ENCODE results near the gene P2RX7. TPM values are rescaled to one million over a fixed set of nuclear protein-coding genes. Genes with fewer than 3 reads are reported as not detected.
"Not testable (repeated sequence)": the region's sequence is repeated elsewhere in the genome, so short reads cannot be mapped to it uniquely, and the experiment has no call there.

P2RX7 gene
- total RNA-seq, 1 experiment from 2014 or later, result not detected

GRCh38 chr12:121145221-121145620 is 12.5 kb downstream of the P2RX7 start:
- peaks cover 7% of the 10 kb centered on the region for H3K9me3 Mint-ChIP-seq (ENCODE audit: low read depth, unreplicated experiment)
- intact Hi-C loops (cut with micrococcal nuclease; ENCODE audit: unreplicated experiment), result no loop called here
- H3K27me3 Mint-ChIP-seq (ENCODE audit: unreplicated experiment), result peaks cover 30% of the 10 kb centered on the region
- DNase-seq, result no peak
- no peak for TF ChIP-seq CTCF (IDR thresholded peaks at IDR 0.05; ENCODE audit: unreplicated experiment)
- H3K27ac Mint-ChIP-seq (ENCODE audit: unreplicated experiment), result peak overlapping the region; percentile 19
- peaks cover 6% of the 10 kb centered on the region for H3K36me3 Mint-ChIP-seq (ENCODE audit: insufficient read depth, unreplicated experiment)
- H3K4me1 Mint-ChIP-seq (ENCODE audit: low read depth, unreplicated experiment), result peaks cover 15% of the 10 kb centered on the region
- BruUV-seq (replicated peaks), result no TSS peak
- no peak overlapping the region for H3K4me3 Mint-ChIP-seq (ENCODE audit: low read depth, unreplicated experiment)
- CTCF ChIA-PET, result no interaction called here

GRCh38 chr12:121149289-121149688 is 16.6 kb downstream of the P2RX7 start:
- intact Hi-C loops (cut with micrococcal nuclease; ENCODE audit: unreplicated experiment); BruUV-seq (replicated peaks); H3K36me3 Mint-ChIP-seq (ENCODE audit: insufficient read depth, unreplicated experiment); H3K4me1 Mint-ChIP-seq (ENCODE audit: low read depth, unreplicated experiment); H3K4me3 Mint-ChIP-seq (ENCODE audit: low read depth, unreplicated experiment); CTCF ChIA-PET; H3K27ac Mint-ChIP-seq (ENCODE audit: unreplicated experiment); DNase-seq; H3K9me3 Mint-ChIP-seq (ENCODE audit: low read depth, unreplicated experiment): not testable (repeated sequence)
- H3K27me3 Mint-ChIP-seq (ENCODE audit: unreplicated experiment), result peaks cover 25% of the 10 kb centered on the region

- Mint-ChIP-seq H3K27ac (ENCODE audit: unreplicated experiment) (no peak overlapping the region), H3K4me1 (ENCODE audit: low read depth, unreplicated experiment) (no peaks in the 10 kb centered on the region), H3K27me3 (ENCODE audit: unreplicated experiment) (peaks cover 63% of the 10 kb centered on the region), H3K36me3 (ENCODE audit: insufficient read depth, unreplicated experiment) (no peaks in the 10 kb centered on the region), H3K4me3 (ENCODE audit: low read depth, unreplicated experiment) (no peak overlapping the region), H3K9me3 (ENCODE audit: low read depth, unreplicated experiment) (no peaks in the 10 kb centered on the region)
- no TSS peak for BruUV-seq (replicated peaks)
- no peak for DNase-seq
- no peak for TF ChIP-seq CTCF (IDR thresholded peaks at IDR 0.05; ENCODE audit: unreplicated experiment)
- intact Hi-C loops (cut with micrococcal nuclease; ENCODE audit: unreplicated experiment), result no loop called here
- CTCF ChIA-PET, result no interaction called here
These were observed 22.2 kb downstream of the P2RX7 start for GRCh38 chr12:121154793-121155375.

- H3K36me3 Mint-ChIP-seq (ENCODE audit: insufficient read depth, unreplicated experiment), result no peaks in the 10 kb centered on the region
- intact Hi-C loops (cut with micrococcal nuclease; ENCODE audit: unreplicated experiment), result no loop called here
- no peak for DNase-seq
- no peaks in the 10 kb centered on the region for H3K9me3 Mint-ChIP-seq (ENCODE audit: low read depth, unreplicated experiment)
- H3K27ac Mint-ChIP-seq (ENCODE audit: unreplicated experiment), result no peak overlapping the region
- no TSS peak for BruUV-seq (replicated peaks)
- H3K4me3 Mint-ChIP-seq (ENCODE audit: low read depth, unreplicated experiment), result no peak overlapping the region
- CTCF ChIA-PET, result interaction anchor here (0.7 kb wide), 1 partner anchor 28 kb away, joined by 4 read pairs; no protein-coding TSS in a partner anchor
- no peaks in the 10 kb centered on the region for H3K4me1 Mint-ChIP-seq (ENCODE audit: low read depth, unreplicated experiment)
- no peak for TF ChIP-seq CTCF (IDR thresholded peaks at IDR 0.05; ENCODE audit: unreplicated experiment)
- peaks cover 74% of the 10 kb centered on the region for H3K27me3 Mint-ChIP-seq (ENCODE audit: unreplicated experiment)
These were observed 23.7 kb downstream of the P2RX7 start for GRCh38 chr12:121156365-121156764.

GRCh38 chr12:121158085-121158484 is 25.4 kb downstream of the P2RX7 start:
- no peak overlapping the region for H3K27ac Mint-ChIP-seq (ENCODE audit: unreplicated experiment)
- no peak for DNase-seq
- peaks cover 85% of the 10 kb centered on the region for H3K27me3 Mint-ChIP-seq (ENCODE audit: unreplicated experiment)
- intact Hi-C loops (cut with micrococcal nuclease; ENCODE audit: unreplicated experiment), result no loop called here
- CTCF ChIA-PET, result no interaction called here
- BruUV-seq (replicated peaks), result no TSS peak
- H3K9me3 Mint-ChIP-seq (ENCODE audit: low read depth, unreplicated experiment), result no peaks in the 10 kb centered on the region
- no peaks in the 10 kb centered on the region for H3K36me3 Mint-ChIP-seq (ENCODE audit: insufficient read depth, unreplicated experiment)
- H3K4me1 Mint-ChIP-seq (ENCODE audit: low read depth, unreplicated experiment), result no peaks in the 10 kb centered on the region
- TF ChIP-seq CTCF (IDR thresholded peaks at IDR 0.05; ENCODE audit: unreplicated experiment), result no peak
- no peak overlapping the region for H3K4me3 Mint-ChIP-seq (ENCODE audit: low read depth, unreplicated experiment)

GRCh38 chr12:121158728-121159351 is 26.2 kb downstream of the P2RX7 start:
- CTCF ChIA-PET, result interaction anchor here (0.6 to 1.0 kb wide), 2 partner anchors 8 to 1542 kb away, joined by 3 read pairs; no protein-coding TSS in a partner anchor
- BruUV-seq (replicated peaks); H3K36me3 Mint-ChIP-seq (ENCODE audit: insufficient read depth, unreplicated experiment); H3K4me3 Mint-ChIP-seq (ENCODE audit: low read depth, unreplicated experiment); H3K9me3 Mint-ChIP-seq (ENCODE audit: low read depth, unreplicated experiment); H3K4me1 Mint-ChIP-seq (ENCODE audit: low read depth, unreplicated experiment); DNase-seq; H3K27ac Mint-ChIP-seq (ENCODE audit: unreplicated experiment); intact Hi-C loops (cut with micrococcal nuclease; ENCODE audit: unreplicated experiment): not testable (repeated sequence)
- peaks cover 93% of the 10 kb centered on the region for H3K27me3 Mint-ChIP-seq (ENCODE audit: unreplicated experiment)

Data from Calu3 (cell line).